Activated CD4-positive, CD25-positive, alpha-beta regulatory T cell treated with anti-CD3 and anti-CD28 coated beads, Interleukin-2, amount 50 U/mL, for 24 hours (primary cell): ENCODE data around the gene LTA.
A peak's percentile ranks its signal among the peaks of the same experiment; 100 is the strongest.
"Not testable (repeated sequence)": the region's sequence is repeated elsewhere in the genome, so short reads cannot be mapped to it uniquely, and the experiment has no call there.

Experiments used
- ATAC-seq, 2 donors: fragments of 150-1000 bp; cut with Tn5 transposase; one replicate each; pipeline ENCODE4 v1.10.0; 2021; ENCODE audit warnings: mild to moderate bottlenecking in 1 of 2, moderate library complexity in 1 of 2

LTA gene

GRCh38 chr6:31587791-31588777 lies 16.0 kb downstream of the LTA start:
- peak; percentile 45 to 55 for ATAC-seq

DNA sequence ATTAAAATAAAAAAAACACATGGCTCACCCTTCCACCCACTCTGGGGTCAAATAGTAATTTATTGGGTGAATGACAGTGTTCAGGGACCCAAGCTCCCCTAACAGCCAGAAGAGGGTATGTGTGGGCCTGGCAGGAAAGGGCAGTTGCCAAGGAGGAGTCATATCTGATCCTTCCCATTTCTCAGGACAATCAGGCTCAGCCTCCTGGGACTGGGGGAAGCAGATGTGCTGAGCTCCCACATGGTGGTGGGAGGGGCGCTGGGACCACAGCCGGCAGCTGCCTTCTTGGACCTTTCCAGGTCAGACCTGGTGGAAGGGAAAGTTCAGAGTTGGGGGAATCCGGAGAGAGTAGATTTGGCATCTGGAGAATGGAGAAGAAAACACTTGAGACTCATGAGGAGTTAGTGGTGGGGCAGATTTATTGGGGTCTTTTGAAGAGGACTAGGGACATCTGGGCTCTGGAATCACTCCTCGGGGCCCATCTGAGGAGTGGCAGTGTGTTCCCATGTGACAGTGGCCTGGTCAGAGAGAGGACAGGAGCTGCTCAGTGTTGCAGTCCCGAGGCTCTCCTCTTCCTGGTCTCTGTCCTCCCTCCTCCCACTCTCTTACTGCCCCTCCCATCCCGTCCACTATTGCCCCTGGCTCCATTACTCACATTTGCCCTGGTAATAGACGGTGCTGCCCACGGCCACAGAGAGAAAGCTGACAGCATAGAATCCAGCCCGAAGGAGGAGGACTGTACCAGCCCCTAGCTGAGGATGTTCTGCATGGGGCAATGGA lies 17.0 kb downstream of the LTA start:
- no peak for ATAC-seq

DNA sequence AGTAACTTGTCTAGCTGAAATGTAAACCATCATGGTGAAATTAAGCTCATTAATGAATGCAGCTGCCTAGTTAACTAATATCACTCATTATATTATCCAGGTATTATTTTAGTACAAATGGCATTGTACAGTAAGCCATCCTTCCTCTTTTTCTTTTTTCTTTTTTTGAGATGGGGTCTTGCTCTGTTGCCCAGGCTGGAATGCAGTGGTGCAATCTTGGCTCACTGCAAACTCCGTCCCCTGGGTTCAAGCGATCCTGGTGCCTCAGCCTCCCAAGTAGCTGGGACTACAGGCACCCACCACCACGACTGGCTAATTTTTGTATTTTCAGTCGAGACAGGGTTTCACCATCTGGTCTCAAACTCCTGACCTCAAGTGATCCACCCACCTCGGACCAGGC lies 18.6 kb downstream of the LTA start:
- not testable (repeated sequence) for ATAC-seq

- no peak for ATAC-seq
These were observed 20.3 kb downstream of the LTA start for GRCh38 chr6:31592396-31592771.

GRCh38 chr6:31597006-31597405 lies 24.9 kb downstream of the LTA start:
- peak; percentile 75 to 85 for ATAC-seq

- no peak for ATAC-seq
These were observed 35.2 kb downstream of the LTA start for GRCh38 chr6:31607317-31607716.

GRCh38 chr6:31609519-31610406 lies 37.7 kb downstream of the LTA start:
- no peak for ATAC-seq

- no peak for ATAC-seq
These were observed 38.9 kb downstream of the LTA start for GRCh38 chr6:31610968-31611367.

- ATAC-seq, result no peak
These were observed 42.1 kb downstream of the LTA start for GRCh38 chr6:31614075-31614619.

DNA sequence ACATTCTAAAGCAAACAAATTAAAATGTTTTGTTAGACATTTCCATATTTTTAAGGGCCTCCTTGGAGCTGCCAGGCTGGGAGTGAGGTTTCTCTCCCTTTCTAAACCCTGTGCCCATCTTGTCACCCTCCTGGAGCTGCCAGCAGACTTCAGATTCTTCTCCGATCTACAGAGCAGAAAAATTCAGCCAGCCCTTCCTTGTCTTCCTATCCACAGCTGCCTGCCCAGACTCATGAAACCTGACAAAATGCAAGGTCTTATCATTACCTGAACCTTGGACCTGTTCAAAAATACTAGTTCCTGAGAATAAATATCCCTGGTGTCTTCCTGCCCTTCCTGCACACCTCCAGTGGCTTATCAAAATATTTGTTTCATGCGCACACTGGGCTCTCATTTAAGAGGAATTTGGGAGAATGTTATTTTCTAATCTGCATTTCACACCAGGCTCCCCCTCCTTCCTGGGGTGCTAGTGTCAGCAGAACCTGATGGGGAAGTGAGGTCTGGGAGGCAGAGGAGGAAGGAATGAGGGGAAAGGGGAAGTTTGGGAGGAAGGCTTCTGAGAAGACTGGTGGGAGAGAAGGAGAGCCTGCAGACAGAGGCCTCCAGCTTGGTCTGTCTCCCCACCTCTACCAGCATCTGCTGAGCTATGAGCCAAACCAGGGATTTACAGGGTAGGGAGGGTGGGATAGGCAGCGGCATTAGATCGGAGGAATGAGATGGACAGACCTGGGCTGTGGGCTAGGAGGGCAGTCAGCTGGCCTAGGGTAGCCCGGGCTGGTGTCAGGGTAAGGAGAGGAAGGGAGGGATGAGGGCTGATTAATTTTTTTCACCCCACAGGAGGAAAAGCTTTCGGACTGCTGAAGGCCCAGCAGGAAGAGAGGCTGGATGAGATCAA lies 42.8 kb downstream of the LTA start, which contains the start of gene AIF1:
Gene AIF1 (plus strand): TSS at position 551 of the 895 bp plus-strand sequence. CDS start 96 bp downstream, at position 647.
- ATAC-seq, result no peak

DNA sequence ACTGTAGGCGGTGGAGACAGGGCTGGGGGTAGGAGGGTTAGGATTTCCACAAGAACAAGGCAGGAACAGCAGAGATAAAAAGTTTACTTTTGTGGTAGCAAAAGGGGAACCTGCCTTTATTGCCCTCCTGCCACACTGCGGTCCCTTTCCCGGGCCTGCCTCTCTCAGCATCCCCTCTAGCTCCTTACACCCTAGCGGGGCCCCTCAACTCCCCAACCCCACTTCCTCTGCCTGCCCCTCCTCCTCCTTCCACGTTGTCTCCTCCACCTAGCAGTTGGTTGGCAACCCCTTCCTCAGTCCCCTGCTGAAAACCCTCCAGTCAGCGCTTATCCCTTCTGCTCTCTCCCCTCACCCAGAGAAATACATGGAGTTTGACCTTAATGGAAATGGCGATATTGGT lies 43.7 kb downstream of the LTA start:
- ATAC-seq, result no peak

DNA sequence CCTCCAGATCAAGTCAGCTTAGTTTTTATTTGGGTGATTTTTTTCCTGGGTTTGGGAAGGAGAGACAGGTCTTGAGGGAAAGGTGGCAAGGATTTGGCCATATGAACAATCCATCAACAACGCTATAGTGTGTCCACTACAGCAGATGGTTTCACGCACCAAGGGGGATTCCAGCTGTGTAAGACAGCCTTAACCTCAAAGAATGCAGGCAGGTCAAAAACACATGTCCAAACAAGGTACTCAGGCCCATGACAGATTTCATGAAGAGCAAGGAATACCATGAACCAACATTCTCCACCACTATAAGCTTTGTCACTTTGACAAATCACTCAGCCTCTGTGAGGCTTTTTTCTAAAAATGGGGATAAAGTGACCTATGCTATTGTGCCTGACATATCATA lies 44.9 kb downstream of the LTA start:
- no peak for ATAC-seq

GRCh38 chr6:31619805-31620585 lies 47.9 kb downstream of the LTA start:
- ATAC-seq, result peak; percentile 82 to 86

DNA sequence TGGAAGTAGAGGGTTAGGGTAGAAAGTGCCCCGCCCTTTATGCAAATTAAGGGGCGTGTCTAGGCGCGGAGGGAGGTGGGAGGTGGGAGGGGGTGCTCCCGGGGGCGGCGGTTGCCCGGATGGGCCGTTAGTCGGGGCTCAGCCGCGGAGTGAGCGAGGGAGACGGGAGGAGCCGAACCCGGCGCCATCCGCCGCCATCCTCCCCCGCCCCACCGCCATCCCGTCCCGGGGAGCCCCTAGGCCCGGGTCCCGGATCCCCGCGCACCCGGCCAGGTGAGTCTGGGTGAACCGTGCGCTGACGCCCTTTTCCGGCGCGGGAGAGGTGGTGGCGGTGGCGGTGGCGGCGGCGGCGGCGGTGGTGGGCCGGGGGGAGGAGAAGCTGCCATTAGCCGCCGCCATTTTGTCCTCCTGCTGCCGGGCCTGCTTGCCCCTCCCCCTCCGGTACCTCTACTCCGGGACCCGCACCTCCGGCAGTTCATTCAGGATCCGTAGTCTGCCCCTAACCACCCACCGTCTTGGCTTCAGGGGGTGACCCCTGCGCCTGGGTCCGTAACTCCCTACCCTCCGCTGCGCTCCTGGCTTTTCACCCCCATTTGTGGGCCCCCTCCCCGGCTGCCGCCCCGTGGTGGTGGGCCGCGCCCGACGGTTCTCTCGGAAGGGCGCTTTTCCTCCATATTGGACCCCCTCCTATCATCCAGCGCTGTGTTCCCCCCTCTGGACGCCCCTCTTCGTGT lies 48.7 kb downstream of the LTA start, which contains the start of gene PRRC2A:
Gene PRRC2A (plus strand): TSS at position 130 of the 734 bp plus-strand sequence. CDS start 2,075 bp downstream, outside the sequence.
- peak; percentile 57 to 63 for ATAC-seq

DNA sequence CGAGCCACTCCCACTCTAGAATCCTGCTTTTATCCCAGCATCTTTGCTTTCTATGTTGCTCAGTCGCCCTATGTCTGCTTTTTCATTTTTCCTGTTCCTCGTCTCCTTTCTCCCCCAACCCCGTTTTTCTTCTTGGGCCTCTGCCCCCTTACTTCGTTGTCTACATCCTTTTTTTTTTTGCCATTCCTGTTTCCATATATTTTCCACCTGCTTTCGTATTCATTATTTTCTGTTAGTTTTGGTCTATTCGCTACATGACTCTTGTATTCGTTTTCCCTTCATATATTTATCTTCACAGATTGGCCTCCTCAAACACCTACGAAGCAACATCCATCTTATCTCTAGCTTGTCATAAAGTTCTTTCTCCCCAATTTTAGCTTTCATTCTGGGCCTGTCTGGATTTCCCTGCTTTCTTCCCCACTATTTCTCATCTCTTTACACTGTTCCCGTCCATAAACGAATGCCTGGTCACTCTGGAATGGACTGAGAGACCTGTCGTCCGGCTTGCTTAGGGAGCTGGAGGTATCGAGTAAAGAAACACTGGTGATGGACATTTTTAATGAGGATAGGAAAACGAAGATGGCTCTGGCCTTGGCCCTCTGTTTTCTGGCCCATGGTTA lies 49.3 kb downstream of the LTA start:
- no peak for ATAC-seq

DNA sequence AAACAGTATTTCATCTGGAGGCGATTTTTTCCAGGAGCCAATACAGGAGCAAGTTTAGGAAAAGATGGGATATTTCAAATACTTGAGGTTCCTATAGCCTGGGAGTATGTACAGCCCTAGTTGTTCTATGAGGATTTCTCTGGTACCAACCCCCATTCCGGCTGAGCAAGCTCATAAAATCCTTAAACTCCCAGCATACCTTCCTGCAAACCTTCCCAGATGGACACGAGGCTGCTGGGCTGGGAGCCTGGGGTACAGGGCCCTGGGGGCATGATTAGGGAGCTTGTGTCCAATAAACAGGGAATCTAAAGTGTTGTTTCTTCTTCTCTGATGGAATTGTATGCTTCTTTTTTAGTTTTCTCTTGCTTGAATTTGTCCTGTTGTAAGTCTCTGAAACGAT lies 49.9 kb downstream of the LTA start:
- no peak for ATAC-seq

GRCh38 chr6:31622684-31623091 lies 50.6 kb downstream of the LTA start:
- no peak for ATAC-seq
